ENCODE measurements around the gene PYY. TPM values are rescaled to one million over a fixed set of nuclear protein-coding genes. Genes with fewer than 3 reads are reported as not detected.
"Not testable (repeated sequence)": the region's sequence is repeated elsewhere in the genome, so short reads cannot be mapped to it uniquely, and the experiment has no call there.

Gene PYY
- 0.64 TPM in 1 of 2 replicates, not detected in the other for total RNA-seq

DNA sequence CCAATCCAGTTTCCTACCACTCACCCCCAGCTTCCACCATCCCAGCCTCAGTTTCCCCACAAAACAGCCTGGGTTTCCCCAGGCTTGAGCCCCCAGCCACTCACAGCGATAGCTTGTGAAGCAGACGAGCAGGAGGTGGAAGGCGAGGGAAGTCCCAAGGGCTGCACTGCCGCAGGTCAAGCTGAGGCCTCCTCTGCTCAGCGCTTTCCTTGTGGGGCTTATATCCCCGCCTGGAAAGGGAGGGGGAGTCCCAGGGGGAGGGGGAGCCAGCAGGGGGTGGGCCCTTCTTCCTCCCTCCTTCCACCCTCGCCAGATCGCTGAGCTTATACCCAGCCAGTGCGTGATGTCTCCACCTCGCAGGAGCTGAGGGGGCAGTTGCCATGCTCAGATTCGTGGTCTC, at the start of gene PYY:
Gene PYY (minus strand): TSS at position 195 of the 400 bp plus-strand sequence. CDS start 457 bp downstream, outside the sequence.
- no peak for DNase-seq (ENCODE audit: extremely low read depth, low read depth, low spot score)

- peak; percentile 75 for DNase-seq (ENCODE audit: extremely low read depth, low read depth, low spot score)
Observed at GRCh38 chr17:44002141-44002848, 48.6 kb upstream of the PYY start.

DNA sequence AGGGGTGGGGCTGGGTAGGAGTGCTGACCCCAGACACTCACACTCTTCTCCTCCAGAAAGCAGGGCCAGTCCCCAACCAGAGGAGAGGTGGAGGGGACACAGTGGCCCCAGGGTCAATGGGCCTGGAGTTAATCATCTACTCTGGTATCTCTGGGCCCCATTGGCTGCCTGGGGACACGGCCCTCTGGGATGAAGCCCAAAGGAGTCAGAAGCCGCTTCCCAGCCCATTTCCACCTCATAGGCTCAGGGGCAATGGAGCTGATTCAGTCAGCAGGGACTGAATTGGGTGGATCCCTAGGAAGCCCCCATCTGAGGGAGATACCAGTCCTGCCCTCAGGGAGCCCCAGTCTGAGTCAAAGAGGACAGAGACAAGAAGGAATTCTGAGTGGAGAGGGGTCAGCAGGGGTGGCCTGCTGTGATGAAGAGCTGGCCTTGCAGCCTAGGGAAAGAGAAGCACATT, 47.8 kb upstream of the PYY start:
- no peak for DNase-seq (ENCODE audit: extremely low read depth, low read depth, low spot score)

GRCh38 chr17:44000871-44001460, 47.2 kb upstream of the PYY start:
- no peak for DNase-seq (ENCODE audit: extremely low read depth, low read depth, low spot score)

- DNase-seq (ENCODE audit: extremely low read depth, low read depth, low spot score): no peak
Observed at GRCh38 chr17:44000141-44000860, 46.6 kb upstream of the PYY start.

DNA sequence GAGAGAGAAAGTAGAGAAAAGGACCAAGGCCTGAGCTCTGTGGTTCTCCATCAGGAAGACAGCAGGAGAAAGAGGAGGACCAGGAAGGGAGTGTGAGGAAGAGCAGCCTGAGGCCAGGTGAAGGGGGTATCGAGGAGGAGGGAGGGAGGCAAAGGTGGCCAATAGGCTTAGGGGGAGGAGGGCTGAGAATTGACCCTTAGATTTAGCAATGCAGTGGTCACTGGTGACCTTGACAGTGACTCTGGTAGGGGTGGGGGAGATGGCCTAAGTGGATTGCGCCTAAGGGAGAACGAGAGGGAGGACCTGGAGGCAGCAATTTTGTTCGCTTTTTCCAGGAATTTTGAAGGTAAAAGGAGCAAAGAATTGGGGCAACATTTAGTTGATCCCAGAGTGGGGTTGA, 45.3 kb upstream of the PYY start:
- DNase-seq (ENCODE audit: extremely low read depth, low read depth, low spot score): no peak

DNA sequence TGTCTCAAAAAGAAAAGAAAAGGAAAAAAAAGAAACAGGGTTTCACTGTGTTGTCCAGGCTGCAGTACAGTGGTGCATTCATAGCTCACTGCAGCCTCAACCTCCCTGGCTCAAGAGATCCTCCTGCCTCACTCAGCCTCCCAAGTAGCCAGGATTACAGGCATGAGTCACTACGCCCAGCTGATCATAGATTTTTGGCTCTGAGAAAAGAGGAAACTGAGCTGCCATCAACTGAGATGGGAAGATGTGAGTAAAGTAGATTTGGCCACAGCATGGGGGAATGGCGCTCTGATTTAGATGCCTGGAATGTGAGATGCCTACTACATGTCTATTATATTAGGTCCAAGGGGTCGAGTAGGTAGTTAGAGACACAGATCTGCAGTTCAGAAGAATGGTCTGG, 44.8 kb upstream of the PYY start:
- DNase-seq (ENCODE audit: extremely low read depth, low read depth, low spot score): no peak

GRCh38 chr17:43997180-43997579, 43.4 kb upstream of the PYY start:
- not testable (repeated sequence) for DNase-seq (ENCODE audit: extremely low read depth, low read depth, low spot score)

- DNase-seq (ENCODE audit: extremely low read depth, low read depth, low spot score): no peak
Observed at GRCh38 chr17:43995150-43995471, 41.4 kb upstream of the PYY start.

GRCh38 chr17:43994272-43995149, 40.8 kb upstream of the PYY start:
- DNase-seq (ENCODE audit: extremely low read depth, low read depth, low spot score): no peak

GRCh38 chr17:43992641-43993040, 38.9 kb upstream of the PYY start:
- no peak for DNase-seq (ENCODE audit: extremely low read depth, low read depth, low spot score)

- no peak for DNase-seq (ENCODE audit: extremely low read depth, low read depth, low spot score)
Observed at GRCh38 chr17:43988301-43988700, 34.6 kb upstream of the PYY start.

DNA sequence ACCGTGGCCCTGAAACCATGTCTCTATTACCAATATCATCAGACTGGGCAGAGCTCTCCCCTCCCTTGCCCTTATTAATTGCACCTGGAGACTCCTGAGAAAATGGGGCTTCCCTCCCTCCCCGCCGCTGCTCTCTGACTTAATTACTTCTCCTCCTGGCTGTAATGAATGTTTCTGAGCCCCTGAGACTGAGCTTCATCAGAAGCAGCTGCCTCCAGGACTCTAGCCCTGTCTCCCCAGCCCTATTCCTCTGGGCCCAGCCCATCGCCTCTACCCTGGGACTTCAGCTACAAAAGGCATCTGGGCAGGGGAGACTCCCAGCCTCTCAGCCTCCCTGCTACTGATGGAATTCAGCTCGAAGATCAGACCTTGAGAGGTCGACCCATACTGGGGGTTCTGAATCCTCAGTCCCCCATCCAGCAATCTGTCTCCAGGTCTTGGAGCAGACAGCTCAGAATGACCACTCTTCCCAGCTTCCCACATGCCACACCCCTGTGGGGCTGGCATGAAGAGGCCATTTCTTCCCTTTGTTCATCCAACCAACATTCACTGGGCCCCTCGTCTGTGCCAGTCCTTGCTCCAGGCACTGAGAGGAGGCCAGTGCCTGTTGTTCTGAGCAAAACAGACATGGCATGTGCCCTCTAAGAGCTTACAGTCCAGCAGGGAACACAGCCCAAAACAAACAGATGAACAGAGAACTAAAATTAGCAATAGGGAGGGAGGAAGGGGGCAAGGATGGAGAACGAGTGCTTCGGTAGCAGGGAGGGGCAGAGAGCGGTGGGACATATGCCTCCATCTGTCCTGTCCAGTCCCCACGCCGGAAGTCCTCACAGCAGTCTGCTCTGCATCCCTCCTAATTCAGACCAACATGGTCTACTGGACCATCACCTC, 33.6 kb upstream of the PYY start:
- no peak for DNase-seq (ENCODE audit: extremely low read depth, low read depth, low spot score)

DNA sequence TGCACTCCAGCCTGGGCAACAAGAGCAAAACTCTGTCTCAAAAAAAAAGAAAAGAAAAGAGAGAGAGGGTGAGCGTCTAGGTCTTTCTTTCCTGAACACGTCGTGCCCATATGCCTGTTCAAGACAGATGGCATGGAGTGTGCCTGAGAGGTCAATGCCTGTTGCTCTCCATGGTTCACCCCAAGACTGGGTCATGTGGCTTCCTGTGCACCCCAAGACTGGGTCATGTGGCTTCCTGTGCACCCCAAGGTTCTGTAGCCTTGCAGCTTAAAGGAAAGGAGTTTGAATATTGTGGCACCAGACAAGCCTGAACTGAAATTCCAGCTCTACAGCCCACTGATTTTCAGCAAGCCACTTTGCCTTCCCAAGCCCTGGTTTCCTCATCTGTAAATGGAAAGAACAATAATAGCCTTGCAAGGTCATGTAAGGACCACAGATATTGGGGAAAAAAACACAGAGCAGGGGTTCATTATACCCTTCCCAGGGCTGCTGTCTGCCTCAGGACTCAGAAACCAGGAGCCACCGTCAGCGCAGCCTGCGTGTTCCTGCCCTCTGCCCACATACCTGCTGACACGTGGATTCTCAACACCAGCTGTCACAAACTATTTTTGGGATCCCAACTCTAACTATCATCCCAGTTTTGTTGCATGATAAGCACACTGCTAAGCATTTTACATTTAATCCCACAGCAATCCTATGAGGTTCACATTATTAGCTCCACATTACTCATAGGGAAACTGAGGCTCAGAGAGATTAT, 32.7 kb upstream of the PYY start:
- no peak for DNase-seq (ENCODE audit: extremely low read depth, low read depth, low spot score)

DNA sequence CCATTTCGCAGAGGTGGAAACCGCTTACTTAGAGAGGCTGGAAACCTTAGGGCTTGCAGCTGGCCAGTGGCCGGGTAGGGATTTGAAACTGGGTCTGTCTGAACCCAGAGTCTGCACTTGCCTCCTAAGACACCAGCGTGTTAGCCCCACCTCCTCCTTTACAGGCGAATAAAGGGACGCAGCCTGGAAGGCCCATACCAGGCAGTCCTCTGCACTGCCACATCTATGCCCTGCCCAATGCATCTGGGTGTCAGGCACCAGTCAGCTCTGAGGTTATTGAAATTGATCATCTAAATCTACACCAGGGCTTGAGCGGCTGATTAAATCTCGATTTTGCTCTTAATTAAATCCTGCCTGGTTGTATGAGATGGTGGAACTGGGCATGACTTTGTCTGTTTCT, 30.8 kb upstream of the PYY start:
- no peak for DNase-seq (ENCODE audit: extremely low read depth, low read depth, low spot score)

- no peak for DNase-seq (ENCODE audit: extremely low read depth, low read depth, low spot score)
Observed at GRCh38 chr17:43983515-43984411, 30.0 kb upstream of the PYY start.

GRCh38 chr17:43983196-43983514, 29.4 kb upstream of the PYY start:
- DNase-seq (ENCODE audit: extremely low read depth, low read depth, low spot score): no peak

DNA sequence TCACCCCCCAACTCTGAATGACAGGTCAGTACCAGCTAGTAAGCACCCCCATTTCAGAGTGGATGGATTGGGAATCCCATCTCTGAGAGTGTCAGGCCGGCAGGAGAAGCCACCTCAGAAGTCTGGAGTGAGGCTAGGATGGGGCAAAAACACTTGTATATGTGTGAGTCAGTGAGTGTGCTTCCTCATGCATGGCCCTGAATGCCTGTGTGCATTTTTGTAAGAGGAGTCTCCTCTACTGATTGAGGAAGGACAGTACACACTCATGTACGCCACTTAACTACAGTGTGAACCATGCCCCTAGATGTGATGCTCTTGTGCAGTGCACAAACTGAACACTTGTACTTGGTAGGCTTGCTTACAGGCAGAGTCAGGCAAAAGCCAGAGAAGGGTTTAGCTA, 28.4 kb upstream of the PYY start:
- no peak for DNase-seq (ENCODE audit: extremely low read depth, low read depth, low spot score)
